HG02938 (cell line): Measurements from ENCODE around the gene DMXL1.
"Not testable (repeated sequence)": the region's sequence is repeated elsewhere in the genome, so short reads cannot be mapped to it uniquely, and the experiment has no call there.

Experiments
- ATAC-seq: cut with Tn5 transposase; IDR thresholded peaks from one replicate; pipeline ENCODE4 v1.9.1; 2021; ENCODE audit warnings: mild to moderate bottlenecking, moderate library complexity; ENCODE audit not compliant: unreplicated experiment

DMXL1 gene

DNA sequence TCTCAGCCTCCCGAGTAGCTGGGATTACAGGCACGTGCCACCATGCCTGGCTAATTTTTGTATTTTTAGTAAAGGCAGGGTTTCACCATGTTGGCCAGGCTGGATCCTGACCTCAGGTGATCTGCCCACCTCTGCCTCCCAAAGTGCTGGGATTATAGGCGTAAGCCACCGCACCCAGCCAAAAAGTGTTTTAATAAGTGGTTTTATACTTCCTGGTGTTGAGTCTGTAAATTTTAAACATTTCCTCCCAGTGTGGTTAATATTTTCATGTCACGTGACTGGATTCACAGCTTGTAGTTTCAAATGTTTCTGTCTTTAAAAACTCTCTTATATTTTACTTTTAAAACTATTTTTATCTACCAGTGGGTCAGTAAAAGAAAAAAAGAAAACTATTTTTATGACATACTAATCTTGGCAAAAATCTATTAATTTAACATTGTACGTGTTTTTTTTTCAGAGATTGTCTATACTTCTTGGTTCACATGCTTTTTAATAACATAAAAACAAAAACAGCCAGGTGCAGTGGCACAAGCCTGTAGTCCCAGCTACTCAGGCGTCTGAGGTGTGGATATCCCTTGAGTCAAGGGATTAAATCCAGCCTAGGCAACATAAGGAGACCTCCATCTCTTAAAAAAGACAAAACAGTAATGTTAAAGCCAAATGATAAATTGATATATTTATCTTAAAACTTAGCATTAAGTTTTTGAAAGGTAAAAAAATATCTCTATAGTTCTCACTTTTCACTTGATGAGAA is 117.1 kb downstream of the DMXL1 start:
- no peak for ATAC-seq

DNA sequence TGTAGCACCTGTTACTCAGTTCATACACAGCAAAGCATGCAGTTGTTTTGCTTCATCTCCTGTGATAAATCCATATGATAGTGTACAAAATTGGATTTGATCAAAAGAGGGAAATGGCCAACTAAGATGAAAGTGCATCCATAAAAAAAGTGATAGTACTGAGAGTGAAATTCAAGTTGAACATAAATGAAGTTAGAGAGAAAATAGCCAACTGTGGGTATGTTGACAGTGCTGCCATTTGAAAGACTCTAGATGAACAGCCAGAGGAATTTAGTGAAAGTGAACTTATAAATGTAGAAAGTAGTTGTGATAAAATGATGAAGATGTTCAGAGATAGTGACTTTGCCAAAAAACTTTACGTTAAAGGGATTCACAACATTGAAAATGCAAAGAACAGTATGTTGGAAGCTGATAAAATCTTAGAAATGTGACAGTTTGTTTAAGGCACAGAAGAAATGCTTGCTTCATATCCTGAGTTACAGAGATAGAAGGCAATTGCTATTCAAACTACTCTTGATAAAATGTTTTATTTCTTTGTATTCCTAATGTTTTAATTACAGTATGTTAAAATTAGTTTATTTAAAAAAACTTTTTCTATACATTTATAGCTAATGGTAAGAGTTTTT is 119.7 kb downstream of the DMXL1 start:
- no peak for ATAC-seq

DNA sequence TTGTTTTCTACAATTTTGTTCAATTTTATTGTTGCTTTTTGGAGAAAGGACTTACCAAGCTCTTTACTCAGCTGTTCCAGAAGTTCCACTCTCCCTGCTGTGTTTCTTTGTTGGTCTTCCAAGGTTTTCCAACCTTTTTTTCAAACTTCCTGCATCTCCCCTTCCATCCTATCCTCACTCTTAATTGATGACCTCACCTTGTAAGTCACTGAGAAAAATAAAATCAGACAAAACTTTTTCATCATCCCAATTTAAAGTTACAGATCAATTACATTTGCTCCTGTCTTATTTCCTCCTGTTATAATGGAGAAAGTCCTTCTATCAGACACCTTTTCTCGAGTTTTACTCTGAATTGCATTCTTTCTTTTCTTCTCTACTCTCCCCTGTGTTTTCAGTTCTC is 121.1 kb downstream of the DMXL1 start:
- no peak for ATAC-seq

DNA sequence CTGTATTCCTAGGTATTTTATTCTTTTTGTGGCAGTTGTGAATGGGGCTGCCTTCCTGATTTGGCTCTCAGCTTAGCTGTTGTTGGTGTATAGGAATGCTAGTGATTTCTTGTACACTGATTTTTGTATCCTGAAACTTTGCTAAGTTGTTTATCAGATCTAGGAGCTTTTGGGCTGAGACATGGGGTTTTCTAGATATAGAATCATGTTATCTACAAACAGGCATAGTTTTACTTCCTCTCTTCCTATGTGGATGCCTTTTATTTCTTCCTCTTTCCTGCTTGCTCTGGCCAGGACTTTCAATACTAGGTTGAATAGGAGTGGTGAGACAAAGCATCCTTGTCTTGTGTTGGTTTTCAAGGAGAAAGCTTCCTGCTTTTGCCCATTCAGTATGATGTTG is 129.9 kb downstream of the DMXL1 start:
- ATAC-seq: no peak

DNA sequence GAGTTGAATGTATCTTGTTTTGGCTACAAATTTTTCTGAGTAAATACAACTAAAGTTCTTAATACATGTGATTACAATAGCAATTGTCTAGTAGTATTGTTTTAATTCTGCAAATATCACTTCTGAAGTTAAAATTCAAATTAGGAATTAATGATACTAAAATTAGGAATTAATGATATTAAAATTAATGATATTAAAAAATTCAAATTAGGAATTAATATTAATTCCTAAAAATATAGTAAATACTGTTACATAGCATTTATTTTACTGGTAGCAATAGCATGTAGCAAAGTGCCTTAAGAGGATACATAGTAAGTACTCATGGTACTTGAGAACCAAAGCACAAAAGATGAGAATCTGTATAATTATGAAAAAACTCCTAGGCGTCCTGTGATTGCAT is 136.2 kb downstream of the DMXL1 start:
- ATAC-seq: no peak

DNA sequence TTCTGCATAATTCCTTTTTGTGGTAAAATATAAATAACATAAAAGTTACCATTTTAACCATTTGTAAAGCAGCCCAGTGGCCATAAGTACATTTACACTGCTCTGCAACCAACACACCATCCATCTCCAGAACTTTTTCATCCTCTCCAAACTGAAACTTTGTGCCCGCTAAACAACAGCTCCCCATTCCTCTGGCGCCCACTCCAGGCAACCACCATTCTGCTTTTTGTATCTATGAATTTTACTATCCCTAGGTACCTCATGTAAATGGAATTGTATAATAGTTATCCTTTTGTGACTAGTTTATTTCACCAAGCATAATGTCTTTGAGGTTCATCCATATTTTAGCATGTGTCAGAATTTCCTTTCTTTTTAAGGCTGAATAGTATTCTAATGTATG is 141.1 kb downstream of the DMXL1 start:
- ATAC-seq: no peak

DNA sequence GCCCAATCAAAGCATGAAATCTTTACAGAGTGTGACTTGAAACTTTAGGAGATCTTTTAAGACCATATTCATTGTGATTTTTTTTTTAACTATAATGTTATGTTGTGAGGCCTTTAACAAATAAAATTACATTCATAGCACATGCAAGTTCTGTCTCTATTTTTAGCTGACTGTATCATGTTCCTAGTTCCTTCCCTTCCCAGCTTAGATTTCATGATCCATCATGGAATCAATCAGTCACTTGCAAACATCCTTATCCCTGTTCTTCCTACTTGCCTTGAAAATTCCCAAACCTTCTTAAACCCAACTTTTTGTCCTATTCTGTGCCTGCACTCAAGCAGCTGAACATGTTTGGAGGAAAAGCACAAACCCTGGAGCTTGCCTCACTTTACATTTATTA is 141.8 kb downstream of the DMXL1 start:
- no peak for ATAC-seq

DNA sequence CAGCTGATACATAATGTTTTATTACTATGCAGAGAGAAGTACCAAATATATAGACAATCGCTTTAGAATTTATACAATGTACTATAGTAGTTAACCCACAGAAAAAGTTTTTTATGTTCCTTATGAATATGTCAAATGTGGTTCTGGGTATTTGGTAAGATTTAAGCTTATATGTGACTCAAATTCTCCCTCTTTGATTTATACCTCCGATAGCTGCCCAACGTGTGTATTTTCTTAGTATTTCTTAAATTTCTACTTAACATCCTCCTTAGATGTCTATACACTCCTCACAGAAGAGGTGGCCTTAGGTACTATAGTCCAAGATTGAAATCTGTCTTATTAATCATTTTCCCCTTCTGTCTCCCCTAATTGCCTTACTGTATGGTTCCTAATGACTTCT is 146.3 kb downstream of the DMXL1 start:
- no peak for ATAC-seq

DNA sequence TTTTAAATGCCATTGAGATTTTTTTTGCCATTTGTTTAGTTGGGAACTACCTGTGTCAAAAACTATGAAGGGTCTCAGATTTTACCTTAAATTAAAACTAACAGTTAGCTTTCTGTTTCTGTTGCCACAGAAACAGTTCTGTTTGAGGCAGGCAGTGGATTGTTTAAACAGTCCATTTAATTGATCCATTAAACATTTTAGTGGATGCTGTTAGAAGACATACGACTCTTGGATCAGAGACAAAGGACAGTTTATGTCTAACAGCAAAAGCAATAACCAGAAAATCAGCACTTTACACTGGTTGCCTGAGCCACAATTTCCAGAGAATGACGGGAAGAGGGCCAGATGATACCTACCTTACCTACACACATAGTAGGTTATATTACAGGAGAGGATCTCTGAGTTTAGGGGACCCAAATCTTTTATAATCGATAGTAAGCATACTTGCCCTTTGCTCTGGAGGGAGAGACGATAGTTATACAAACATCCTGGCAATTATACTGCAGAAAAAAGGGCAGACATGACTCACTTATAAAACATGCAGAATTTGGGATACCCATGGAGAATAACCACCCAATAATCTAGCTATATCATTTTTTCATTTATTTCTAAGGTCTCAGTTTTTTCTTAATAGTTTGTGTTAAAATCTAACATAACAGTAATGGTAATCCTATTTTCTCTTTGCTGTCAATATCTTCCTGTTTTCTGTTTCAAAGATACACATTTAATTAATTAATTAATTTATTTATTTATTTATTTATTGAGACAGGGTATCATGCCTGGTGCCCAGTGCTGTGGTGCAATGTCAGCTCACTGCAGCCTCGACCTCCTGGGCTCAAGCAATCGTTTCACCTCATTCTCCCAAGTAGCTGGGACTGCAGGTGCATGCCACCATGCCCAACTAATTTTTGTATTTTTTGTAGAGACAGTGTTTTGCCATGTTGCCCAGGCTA is 148.2 kb downstream of the DMXL1 start:
- ATAC-seq: no peak

DNA sequence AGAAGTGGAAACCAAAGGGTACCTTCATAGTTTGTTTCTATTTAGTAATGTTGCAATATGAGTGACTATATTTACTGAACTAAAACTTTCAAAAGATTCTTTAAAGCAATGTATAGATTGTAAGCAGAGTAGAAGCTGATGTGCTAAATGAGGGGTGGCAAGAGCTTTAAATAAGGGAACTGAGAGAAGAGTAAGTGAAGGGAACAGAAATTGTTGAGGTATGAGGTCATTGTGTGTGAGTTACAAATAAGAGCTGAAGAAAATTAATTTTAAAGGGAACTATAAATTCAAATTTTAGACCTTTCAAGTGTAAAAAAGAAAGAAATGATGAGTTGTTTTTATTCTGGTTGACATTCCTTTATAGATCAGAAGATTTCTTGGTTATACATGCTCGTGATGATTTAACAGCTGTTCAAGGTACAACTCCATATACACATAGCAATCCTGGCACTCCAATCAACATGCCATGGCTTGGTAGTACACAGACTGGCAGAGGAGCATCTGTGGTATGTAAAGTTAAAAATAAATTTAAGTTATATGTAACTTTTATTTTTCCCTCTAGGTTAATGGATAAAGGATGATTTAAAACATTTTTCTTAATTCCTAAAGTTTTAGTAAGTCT is 149.8 kb downstream of the DMXL1 start:
- peak; percentile 88 for ATAC-seq

DNA sequence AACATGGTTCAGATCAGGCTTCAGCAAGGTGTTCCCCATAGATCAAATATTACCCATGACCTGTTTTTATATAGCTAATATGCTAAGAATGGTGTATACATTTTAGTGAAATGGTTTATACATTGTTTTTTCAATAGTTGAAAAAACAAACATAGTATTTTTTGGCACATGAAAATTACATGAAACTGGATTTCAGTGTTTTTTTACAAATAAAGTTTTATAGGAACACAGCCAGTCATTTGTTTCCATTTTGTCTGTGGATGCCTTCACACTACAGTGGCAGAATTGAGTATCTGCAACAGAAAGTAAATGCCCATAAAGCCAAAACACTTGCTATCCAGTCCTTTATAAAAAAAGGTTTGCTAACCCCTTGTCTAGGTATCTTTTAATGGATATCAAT is 150.4 kb downstream of the DMXL1 start:
- no peak for ATAC-seq

DNA sequence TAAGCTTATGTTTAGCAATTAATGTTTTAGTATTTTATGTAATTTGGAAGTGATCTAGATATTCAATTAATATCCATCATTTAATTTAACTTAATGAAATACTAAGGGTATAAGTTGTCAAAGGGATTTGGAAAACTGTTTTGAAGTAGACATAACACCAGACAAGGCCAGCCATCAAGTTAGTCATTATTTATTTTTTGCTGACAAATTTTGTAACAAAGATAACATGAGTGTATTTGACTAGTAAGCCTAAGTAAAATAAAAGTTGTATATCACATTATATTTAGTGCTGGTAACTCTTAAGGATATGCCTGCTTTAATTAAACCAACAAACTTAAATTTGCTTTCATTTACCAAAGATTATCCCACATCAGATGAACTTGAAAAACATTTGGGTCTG is 159.1 kb downstream of the DMXL1 start:
- no peak for ATAC-seq

DNA sequence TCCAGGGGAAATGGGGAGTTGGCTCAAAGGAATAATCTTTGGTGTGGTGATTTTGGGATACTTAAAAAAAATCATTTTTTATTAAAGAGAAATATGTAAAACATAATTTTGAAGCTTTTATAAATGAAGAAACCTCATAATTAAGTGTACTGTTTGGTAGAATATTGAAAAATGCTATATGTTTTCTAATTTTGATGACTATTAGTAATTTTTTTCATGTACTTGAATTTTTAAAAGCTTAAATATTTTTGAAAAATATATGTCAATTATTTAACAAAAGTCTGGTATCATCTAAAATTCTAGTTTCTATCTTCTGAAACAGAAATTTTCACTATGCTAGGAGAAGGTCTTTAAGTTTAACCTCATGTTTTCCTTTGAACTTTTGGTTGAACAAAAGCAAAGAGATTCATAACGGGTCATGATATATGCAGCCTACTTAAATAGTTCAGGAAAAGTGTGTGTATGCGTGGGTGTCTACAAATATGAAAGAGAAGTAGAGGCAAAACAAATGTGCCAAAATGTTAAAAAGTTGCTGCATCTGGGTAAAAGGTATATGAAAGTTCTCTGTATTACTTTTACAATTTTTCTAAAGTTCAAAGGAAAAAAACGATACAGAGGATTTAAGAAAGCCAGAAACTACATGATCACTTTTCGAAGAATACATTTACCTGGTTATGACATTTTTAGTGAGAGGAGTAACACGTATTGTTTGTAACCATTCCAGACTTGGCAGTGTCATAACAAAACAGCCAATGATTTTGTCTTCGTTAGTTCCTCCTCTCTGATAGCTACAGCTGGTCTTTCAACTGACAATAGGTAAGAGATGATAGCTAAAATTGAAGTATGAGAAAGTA is 167.6 kb downstream of the DMXL1 start:
- ATAC-seq: no peak

DNA sequence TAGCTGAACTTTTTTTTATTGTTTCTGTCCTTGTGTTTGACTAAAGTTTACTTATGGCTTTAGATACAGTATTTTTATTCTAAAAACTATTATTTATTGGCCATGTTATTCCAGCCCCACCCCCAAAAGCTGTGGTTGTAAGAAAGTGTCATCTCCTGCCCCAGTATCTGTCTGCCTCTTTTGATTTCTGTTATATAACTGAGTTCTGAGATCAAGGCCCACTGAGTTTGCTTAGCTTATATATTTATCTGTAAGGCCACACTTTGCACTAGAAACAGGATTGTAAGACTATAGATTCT is 168.2 kb downstream of the DMXL1 start:
- no peak for ATAC-seq

DNA sequence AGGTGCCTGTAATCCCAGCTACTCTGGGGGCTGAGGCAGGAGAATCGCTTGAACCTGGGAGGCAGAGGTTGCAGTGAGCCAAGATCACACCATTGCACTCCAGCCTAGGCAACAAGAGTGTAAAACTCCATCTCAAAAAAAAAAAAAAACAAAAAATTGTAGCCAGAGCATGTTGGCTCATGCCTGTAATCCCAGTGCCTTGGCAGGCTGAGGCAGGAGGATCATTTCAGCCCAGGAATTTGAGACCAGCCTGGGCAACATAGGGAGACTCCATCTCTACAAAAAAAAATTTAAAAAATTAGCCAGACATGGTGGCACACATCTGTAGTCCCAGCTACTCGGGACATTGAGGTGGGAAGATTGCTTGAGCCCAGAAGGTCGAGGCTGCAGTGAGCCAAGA is 168.9 kb downstream of the DMXL1 start:
- ATAC-seq: not testable (repeated sequence)

DNA sequence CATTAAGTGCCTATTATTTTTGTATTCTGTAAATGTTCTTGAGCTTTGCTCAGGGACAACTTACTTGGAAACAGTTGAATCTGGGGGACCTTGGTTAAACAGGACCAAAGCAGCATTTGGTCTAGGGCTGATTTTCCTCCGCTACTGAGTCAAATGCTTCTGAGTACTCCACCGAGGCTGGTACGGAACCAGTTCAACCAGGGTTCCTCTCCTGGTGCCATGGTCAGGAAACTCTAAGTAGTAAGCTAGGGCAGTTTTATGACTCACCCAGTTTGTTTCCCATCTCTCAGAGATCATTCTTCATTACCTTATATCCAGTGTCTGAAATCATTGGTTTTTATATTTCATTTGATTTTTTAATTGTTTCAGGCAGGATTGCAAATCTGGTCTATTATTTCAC is 173.0 kb downstream of the DMXL1 start:
- no peak for ATAC-seq

DNA sequence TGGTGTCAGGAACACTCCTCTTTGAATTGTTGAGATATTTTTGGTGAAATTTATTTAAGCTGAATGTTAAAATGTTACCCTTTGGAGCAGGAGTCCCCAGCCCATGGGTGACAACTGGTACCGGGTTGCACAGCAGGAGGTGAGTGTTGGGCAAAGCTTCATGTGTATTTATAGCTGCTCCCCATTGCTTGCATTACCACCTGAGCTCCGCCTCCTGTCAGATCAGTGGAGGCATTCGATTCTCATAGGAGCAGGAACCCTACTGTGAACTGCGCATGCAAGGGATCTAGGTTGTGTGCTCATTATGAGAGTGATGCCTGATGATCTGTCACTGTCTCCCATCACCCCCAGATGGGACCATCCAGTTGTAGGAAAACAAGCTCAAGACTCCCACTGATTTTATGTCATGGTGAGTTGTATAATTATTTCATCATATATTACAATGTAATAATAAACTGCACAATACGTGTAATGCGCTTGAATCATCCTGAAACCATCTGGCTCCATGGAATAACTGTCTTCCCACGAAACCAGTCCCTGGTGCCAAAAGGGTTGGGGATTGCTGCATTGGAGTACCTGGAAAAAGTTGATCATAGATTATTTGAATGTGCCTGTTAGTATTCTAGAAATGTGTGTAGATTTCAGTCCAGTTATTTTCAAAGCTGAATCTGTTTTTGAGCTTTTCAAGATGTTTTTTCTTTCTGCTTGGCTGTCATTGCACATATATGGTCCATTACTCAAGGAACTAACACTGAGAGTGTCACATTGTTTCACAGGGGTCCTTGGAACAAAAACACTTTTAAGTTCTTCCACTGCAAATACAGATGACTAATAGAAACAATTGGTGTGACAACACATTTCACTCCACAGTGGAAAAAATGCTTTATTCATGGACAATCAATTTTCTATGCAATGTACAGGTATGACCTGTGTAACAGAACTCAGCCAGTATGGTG is 180.3 kb downstream of the DMXL1 start:
- no peak for ATAC-seq

DNA sequence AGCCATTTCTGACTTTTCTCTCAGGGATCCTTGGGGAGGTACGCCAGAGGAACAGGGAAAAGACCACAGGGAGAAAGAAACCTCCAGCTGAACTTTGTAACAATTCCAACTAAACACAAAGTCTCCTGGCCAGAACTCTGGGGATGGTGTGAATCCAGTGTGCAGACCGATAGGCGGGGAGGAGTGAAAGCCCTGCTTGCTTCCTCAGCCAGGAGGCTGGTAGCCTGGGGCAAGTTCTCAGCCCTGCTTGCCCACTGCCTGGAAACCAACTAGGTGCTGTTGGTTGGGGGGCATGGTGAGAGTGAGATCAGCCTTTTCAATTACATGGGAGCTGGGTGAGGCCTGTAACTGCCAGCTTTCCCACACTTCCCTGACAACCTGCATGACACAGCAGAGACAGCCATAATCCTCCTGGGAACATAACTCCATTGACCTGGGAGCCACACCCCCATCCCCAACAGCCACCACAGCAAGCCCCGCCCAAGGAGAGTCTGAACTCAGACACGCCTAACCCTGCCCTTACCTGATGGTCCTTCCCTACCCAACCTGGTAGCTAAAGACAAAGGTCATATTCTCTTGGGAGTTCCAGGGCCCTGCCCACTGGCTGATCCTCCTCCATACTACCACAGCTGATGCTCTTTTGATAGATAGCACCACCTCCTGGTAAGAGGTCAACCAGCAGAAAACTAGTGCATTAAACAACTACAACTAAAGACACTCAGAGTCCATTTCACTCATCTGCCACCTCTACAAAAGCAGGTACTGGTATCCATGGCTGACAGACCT is 184.9 kb downstream of the DMXL1 start:
- no peak for ATAC-seq

DNA sequence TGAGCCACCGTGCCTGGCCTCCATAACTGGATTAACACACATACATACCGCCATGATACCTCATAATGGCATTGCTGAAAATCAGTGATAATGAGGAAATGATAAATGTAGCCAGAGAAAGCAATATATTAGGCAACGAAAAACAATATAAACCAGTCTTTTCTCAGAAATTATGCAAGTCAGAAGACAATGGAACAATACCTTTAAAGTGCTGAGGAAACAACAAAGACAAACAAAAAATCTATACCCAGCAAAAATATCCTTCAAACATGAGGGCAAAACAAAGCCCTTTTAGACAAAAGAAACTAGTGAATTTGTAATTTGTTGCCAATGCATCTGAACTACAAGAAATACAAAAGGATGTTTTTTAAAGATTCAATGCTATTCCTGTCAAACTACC is 186.7 kb downstream of the DMXL1 start:
- no peak for ATAC-seq
